KMS-11 (cell line): ENCODE data around the gene ACOXL.

Source experiments
- H2AFZ ChIP-seq: fragments of 200-600 bp; sonication (generic); 2 replicates; pipeline ENCODE4 v1.6.1; 2016; ENCODE audit warnings: antibody characterized with exemption, mixed run types, low read depth
- H3K27ac ChIP-seq: fragments of 200-600 bp; sonication (generic); 2 replicates; pipeline ENCODE4 v1.6.1; 2016; ENCODE audit warnings: mild to moderate bottlenecking, mixed run types
- H3K27me3 ChIP-seq: fragments of 200-600 bp; sonication (generic); 2 replicates; pipeline ENCODE4 v1.6.1; 2017; ENCODE audit warnings: mild to moderate bottlenecking, low read depth, mixed run types, moderate library complexity; ENCODE audit not compliant: insufficient read depth
- H3K36me3 ChIP-seq: fragments of 200-600 bp; sonication (generic); 2 replicates; pipeline ENCODE4 v1.6.1; 2017; ENCODE audit warnings: mild to moderate bottlenecking, mixed run types; ENCODE audit not compliant: insufficient read depth
- H3K4me1 ChIP-seq: fragments of 200-600 bp; sonication (generic); 2 replicates; pipeline ENCODE4 v1.6.1; 2016; ENCODE audit warnings: mild to moderate bottlenecking, low read depth, mixed run types; ENCODE audit not compliant: poor library complexity, severe bottlenecking
- H3K4me2 ChIP-seq: fragments of 200-600 bp; sonication (generic); 2 replicates; pipeline ENCODE4 v1.7.0; 2016; ENCODE audit warnings: mild to moderate bottlenecking, mixed run types
- H3K4me3 ChIP-seq: fragments of 200-600 bp; sonication (generic); IDR thresholded peaks from 2 replicates; pipeline ENCODE4 v1.6.1; 2017; ENCODE audit warnings: low read depth, low read length, mixed read lengths; ENCODE audit not compliant: insufficient read depth
- H3K79me2 ChIP-seq: fragments of 200-600 bp; sonication (generic); 2 replicates; pipeline ENCODE4 v1.6.1; 2016; ENCODE audit warnings: low read depth, mixed run types; ENCODE audit not compliant: insufficient read depth
- H3K9ac ChIP-seq: fragments of 200-600 bp; sonication (generic); 2 replicates; pipeline ENCODE4 v1.6.1; 2016; ENCODE audit warnings: mild to moderate bottlenecking, mixed run types
- H4K20me1 ChIP-seq: fragments of 200-600 bp; sonication (generic); 2 replicates; pipeline ENCODE4 v1.6.1; 2016; ENCODE audit warnings: mild to moderate bottlenecking, mixed run types; ENCODE audit not compliant: insufficient read depth
- CTCF ChIP-seq: fragments of 200-600 bp; sonication (generic); conservative IDR thresholded peaks from 2 replicates; pipeline ENCODE4 v1.6.1; 2017; ENCODE audit warnings: low read depth, mild to moderate bottlenecking, antibody characterized with exemption, low read length, moderate library complexity, mixed read lengths

The ACOXL gene

GRCh38 chr2:110955556-110955955, 223.2 kb downstream of the ACOXL start:
- TF ChIP-seq CTCF: no peak
- no peak overlapping the region for H2AFZ ChIP-seq
- H3K4me3 ChIP-seq: no peak overlapping the region

GRCh38 chr2:110957293-110957692, 224.9 kb downstream of the ACOXL start:
- Histone ChIP-seq H3K36me3 (no peaks in the 10 kb centered on the region), H4K20me1 (no peaks in the 10 kb centered on the region), H3K4me2 (no peak overlapping the region), H3K9ac (no peak overlapping the region), H3K27ac (no peak overlapping the region), H3K4me1 (no peaks in the 10 kb centered on the region), H3K4me3 (no peak overlapping the region), H3K27me3 (no peaks in the 10 kb centered on the region), H2AFZ (no peak overlapping the region), H3K79me2 (no peaks in the 10 kb centered on the region)
- TF ChIP-seq CTCF: no peak

More at GRCh38 chr2:110955556-110955955, 223.2 kb downstream of the ACOXL start:
- Histone ChIP-seq H4K20me1 (no peaks in the 10 kb centered on the region), H3K79me2 (no peaks in the 10 kb centered on the region), H3K36me3 (no peaks in the 10 kb centered on the region), H3K27me3 (no peaks in the 10 kb centered on the region), H3K27ac (no peak overlapping the region), H3K9ac (no peak overlapping the region), H3K4me1 (no peaks in the 10 kb centered on the region), H3K4me2 (no peak overlapping the region)

GRCh38 chr2:110958346-110959119, 226.2 kb downstream of the ACOXL start:
- H3K4me2 ChIP-seq: no peak overlapping the region
- H3K4me1 ChIP-seq: no peaks in the 10 kb centered on the region
- H3K4me3 ChIP-seq: no peak overlapping the region
- no peaks in the 10 kb centered on the region for H3K27me3 ChIP-seq
- no peaks in the 10 kb centered on the region for H3K36me3 ChIP-seq
- no peaks in the 10 kb centered on the region for H4K20me1 ChIP-seq
- no peak overlapping the region for H3K27ac ChIP-seq
- H2AFZ ChIP-seq: no peak overlapping the region
- no peaks in the 10 kb centered on the region for H3K79me2 ChIP-seq
- H3K9ac ChIP-seq: no peak overlapping the region
- TF ChIP-seq CTCF: no peak

GRCh38 chr2:110959198-110959597, 226.8 kb downstream of the ACOXL start:
- Histone ChIP-seq H3K4me1 (no peaks in the 10 kb centered on the region), H3K27ac (no peak overlapping the region), H3K4me2 (no peak overlapping the region), H3K9ac (no peak overlapping the region), H3K79me2 (no peaks in the 10 kb centered on the region), H3K27me3 (no peaks in the 10 kb centered on the region), H3K36me3 (no peaks in the 10 kb centered on the region), H3K4me3 (no peak overlapping the region), H4K20me1 (no peaks in the 10 kb centered on the region), H2AFZ (no peak overlapping the region)
- no peak for TF ChIP-seq CTCF
